Right forelimb (tissue), 1 donor: ENCODE results near the gene PRMT1.
"Not testable (repeated sequence)": the region's sequence is repeated elsewhere in the genome, so short reads cannot be mapped to it uniquely, and the experiment has no call there.

Experiments
- DNase-seq: peaks from one replicate; pipeline ENCODE4 v3.0.0-alpha.2; 2018

PRMT1 gene

GRCh38 chr19:49689133-49690078 is 12.3 kb downstream of the PRMT1 start, which contains the start of gene ADM5:
ADM5 (plus strand) TSS chr19:49689594; CDS start chr19:49689838, 244 bp downstream.
- DNase-seq, result no peak

- no peak for DNase-seq
Observed at GRCh38 chr19:49690079-49690655, 13.1 kb downstream of the PRMT1 start.

GRCh38 chr19:49690656-49691242 is 13.7 kb downstream of the PRMT1 start, which contains the start of gene CPT1C:
CPT1C (plus strand) TSS chr19:49691116; CDS start chr19:49692253, 1,137 bp downstream.
- peak; percentile 85 for DNase-seq

GRCh38 chr19:49691243-49692146 is 14.4 kb downstream of the PRMT1 start:
- DNase-seq, result peak; percentile 84

- DNase-seq, result no peak
Observed at GRCh38 chr19:49692147-49692506, 15.1 kb downstream of the PRMT1 start.

- no peak for DNase-seq
Observed at GRCh38 chr19:49696115-49696514, 19.0 kb downstream of the PRMT1 start.

GRCh38 chr19:49696865-49697264 is 19.8 kb downstream of the PRMT1 start:
- no peak for DNase-seq

- no peak for DNase-seq
Observed at GRCh38 chr19:49699364-49699763, 22.3 kb downstream of the PRMT1 start.

GRCh38 chr19:49700563-49700962 is 23.5 kb downstream of the PRMT1 start:
- DNase-seq, result no peak

GRCh38 chr19:49701271-49701786 is 24.3 kb downstream of the PRMT1 start:
- DNase-seq, result no peak

GRCh38 chr19:49704888-49705642 is 28.0 kb downstream of the PRMT1 start:
- DNase-seq, result no peak

GRCh38 chr19:49705919-49706318 is 28.8 kb downstream of the PRMT1 start:
- DNase-seq, result no peak

- no peak for DNase-seq
Observed at GRCh38 chr19:49710372-49710951, 33.4 kb downstream of the PRMT1 start.

- no peak for DNase-seq
Observed at GRCh38 chr19:49712397-49712859, 35.4 kb downstream of the PRMT1 start.

- no peak for DNase-seq
Observed at GRCh38 chr19:49713236-49713845, 36.3 kb downstream of the PRMT1 start.

GRCh38 chr19:49716154-49716553 is 39.1 kb downstream of the PRMT1 start:
- no peak for DNase-seq

GRCh38 chr19:49718511-49718910 is 41.4 kb downstream of the PRMT1 start:
- no peak for DNase-seq

GRCh38 chr19:49718991-49719390 is 41.9 kb downstream of the PRMT1 start:
- DNase-seq, result no peak

- DNase-seq, result not testable (repeated sequence)
Observed at GRCh38 chr19:49719420-49719819, 42.3 kb downstream of the PRMT1 start.

- DNase-seq, result peak; percentile 55
Observed at GRCh38 chr19:49727217-49728030, 50.4 kb downstream of the PRMT1 start.
